Tibial nerve (tissue), 4 donors: Measurements from ENCODE around the gene RASA3. TPM values are rescaled to one million over a fixed set of nuclear protein-coding genes. Genes with fewer than 3 reads are reported as not detected.

Experiments used
- DNase-seq, 2 donors: peaks; one replicate each; pipeline ENCODE4 v3.0.0-alpha.2; 2019; ENCODE audit warnings: low spot score in 2 of 2
- H3K27ac ChIP-seq, 4 donors: fragments of 200-600 bp; sonication (generic) in 3 of 4; one replicate each; pipeline ENCODE4 v1.5.1; 2017 to 2019; ENCODE audit warnings: mild to moderate bottlenecking in 1 of 4
- H3K27me3 ChIP-seq, 2 donors: fragments of 200-600 bp; sonication (generic) in 1 of 2; one replicate each; pipeline versions ENCODE4 v1.5.1 to v1.6.0; 2017 to 2019
- H3K36me3 ChIP-seq, 3 donors: fragments of 200-600 bp; sonication (generic); one replicate each; pipeline ENCODE4 v1.5.1; 2018 to 2019
- H3K4me1 ChIP-seq, 4 donors: fragments of 200-600 bp; sonication (generic) in 3 of 4; one replicate each; pipeline ENCODE4 v1.5.1; 2017 to 2019
- H3K4me3 ChIP-seq, 4 donors: fragments of 200-600 bp; sonication (generic) in 3 of 4; one replicate each; pipeline ENCODE4 v1.5.1; 2017 to 2019; ENCODE audit warnings: mild to moderate bottlenecking in 1 of 4, moderate library complexity in 1 of 4
- H3K9me3 ChIP-seq, 4 donors: fragments of 200-600 bp; sonication (generic) in 3 of 4; one replicate each; pipeline ENCODE4 v1.5.1; 2017 to 2019
- EP300 ChIP-seq, 2 donors: sonication (generic); formaldehyde crosslinking; IDR thresholded peaks; one replicate each; pipeline ENCODE4 v1.6.1; 2017; ENCODE audit warnings: antibody characterized with exemption in 2 of 2, mild to moderate bottlenecking in 1 of 2
- POLR2A ChIP-seq, 2 donors: fragments of 450-650 bp; IDR thresholded peaks; one replicate each; pipeline ENCODE4 v1.6.1; 2017; ENCODE audit warnings: antibody characterized with exemption in 2 of 2, mild to moderate bottlenecking in 2 of 2, moderate library complexity in 2 of 2
- WGBS, 2 donors: methylation state at CpG; one replicate each; pipeline ENCODE4 v1.1.5; 2018; 5-methylcytosine and 5-hydroxymethylcytosine counted together
- total RNA-seq, 4 donors: library from RNA; depleted of rRNA; stranded (reverse); fragments of >200 nt; gene quantifications; one replicate each; pipeline ENCODE4 v1.1.0, GENCODE V29; 2016
- TF ChIP-seq, protein P1 (sequence below), 5 experiments: fragments of 200-600 bp in 3 of 5; fragments of 450-650 bp in 2 of 5; sonication (generic) in 3 of 5; IDR thresholded peaks; one replicate each; pipeline ENCODE4 v1.5.1; 2016 to 2019; ENCODE audit warnings: antibody characterized with exemption in 5 of 5, mild to moderate bottlenecking in 3 of 5, moderate library complexity in 2 of 5

Gene RASA3
- total RNA-seq, 4 donors from 2014 or later = 36.2 to 63.3 (median 46.3) TPM

GRCh38 chr13:114142137-114142550 is 9.7 kb upstream of the RASA3 start:
- DNase-seq = no peak
- no peak overlapping the region for H3K4me3 ChIP-seq
- H3K27ac ChIP-seq = peak overlapping the region in 1 of 4 donors; percentile 45
- H3K4me1 ChIP-seq = peaks cover 0 to 20% (median 4%) of the 10 kb centered on the region in 4 donors
- no peaks in the 10 kb centered on the region for H3K9me3 ChIP-seq
- H3K36me3 ChIP-seq = no peaks in the 10 kb centered on the region
- no peak for TF ChIP-seq POLR2A (IDR thresholded peaks at IDR 0.05)
- TF ChIP-seq, protein P1, sequence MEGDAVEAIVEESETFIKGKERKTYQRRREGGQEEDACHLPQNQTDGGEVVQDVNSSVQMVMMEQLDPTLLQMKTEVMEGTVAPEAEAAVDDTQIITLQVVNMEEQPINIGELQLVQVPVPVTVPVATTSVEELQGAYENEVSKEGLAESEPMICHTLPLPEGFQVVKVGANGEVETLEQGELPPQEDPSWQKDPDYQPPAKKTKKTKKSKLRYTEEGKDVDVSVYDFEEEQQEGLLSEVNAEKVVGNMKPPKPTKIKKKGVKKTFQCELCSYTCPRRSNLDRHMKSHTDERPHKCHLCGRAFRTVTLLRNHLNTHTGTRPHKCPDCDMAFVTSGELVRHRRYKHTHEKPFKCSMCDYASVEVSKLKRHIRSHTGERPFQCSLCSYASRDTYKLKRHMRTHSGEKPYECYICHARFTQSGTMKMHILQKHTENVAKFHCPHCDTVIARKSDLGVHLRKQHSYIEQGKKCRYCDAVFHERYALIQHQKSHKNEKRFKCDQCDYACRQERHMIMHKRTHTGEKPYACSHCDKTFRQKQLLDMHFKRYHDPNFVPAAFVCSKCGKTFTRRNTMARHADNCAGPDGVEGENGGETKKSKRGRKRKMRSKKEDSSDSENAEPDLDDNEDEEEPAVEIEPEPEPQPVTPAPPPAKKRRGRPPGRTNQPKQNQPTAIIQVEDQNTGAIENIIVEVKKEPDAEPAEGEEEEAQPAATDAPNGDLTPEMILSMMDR (IDR thresholded peaks at IDR 0.05) = no peak
- no peak for TF ChIP-seq EP300 (IDR thresholded peaks at IDR 0.05)
- no peaks in the 10 kb centered on the region for H3K27me3 ChIP-seq
- WGBS, 2 donors = 90 to 97% methylated on average over 6 of the region's 6 CpGs

GRCh38 chr13:114141261-114141996 is 9.0 kb upstream of the RASA3 start:
- Histone ChIP-seq H3K4me1 (peaks cover 0 to 20% (median 4%) of the 10 kb centered on the region in 4 donors), H3K9me3 (no peaks in the 10 kb centered on the region), H3K4me3 (no peak overlapping the region), H3K27me3 (no peaks in the 10 kb centered on the region), H3K27ac (no peak overlapping the region), H3K36me3 (no peaks in the 10 kb centered on the region)
- no peak for TF ChIP-seq EP300 (IDR thresholded peaks at IDR 0.05)
- WGBS, 2 donors = 80 to 83% methylated on average over 15 of the region's 15 CpGs
- DNase-seq = no peak

- Histone ChIP-seq H3K9me3 (no peaks in the 10 kb centered on the region), H3K4me3 (no peak overlapping the region), H3K27me3 (no peaks in the 10 kb centered on the region), H3K4me1 (peaks cover 0 to 20% (median 4%) of the 10 kb centered on the region in 4 donors), H3K27ac (peak overlapping the region in 1 of 4 donors; percentile 10), H3K36me3 (no peaks in the 10 kb centered on the region)
- TF ChIP-seq, protein P1 (IDR thresholded peaks at IDR 0.05) = no peak
- TF ChIP-seq EP300 (IDR thresholded peaks at IDR 0.05) = no peak
- no peak for TF ChIP-seq POLR2A (IDR thresholded peaks at IDR 0.05)
- DNase-seq = no peak
- WGBS, 2 donors = 56 to 58% methylated on average over 10 of the region's 10 CpGs
These were observed 8.5 kb upstream of the RASA3 start for GRCh38 chr13:114140906-114141250.

GRCh38 chr13:114140131-114140905 is 7.9 kb upstream of the RASA3 start:
- no peaks in the 10 kb centered on the region for H3K27me3 ChIP-seq
- no peak for TF ChIP-seq EP300 (IDR thresholded peaks at IDR 0.05)
- TF ChIP-seq, protein P1 (IDR thresholded peaks at IDR 0.05) = no peak
- no peak for TF ChIP-seq POLR2A (IDR thresholded peaks at IDR 0.05)
- no peak overlapping the region for H3K4me3 ChIP-seq
- no peaks in the 10 kb centered on the region for H3K9me3 ChIP-seq
- no peaks in the 10 kb centered on the region for H3K36me3 ChIP-seq
- WGBS, 2 donors = 72 to 74% methylated on average over 25 of the region's 25 CpGs
- H3K4me1 ChIP-seq = peaks cover 0 to 20% (median 4%) of the 10 kb centered on the region in 4 donors
- H3K27ac ChIP-seq = peak overlapping the region in 1 of 4 donors; percentile 10
- no peak for DNase-seq

DNA sequence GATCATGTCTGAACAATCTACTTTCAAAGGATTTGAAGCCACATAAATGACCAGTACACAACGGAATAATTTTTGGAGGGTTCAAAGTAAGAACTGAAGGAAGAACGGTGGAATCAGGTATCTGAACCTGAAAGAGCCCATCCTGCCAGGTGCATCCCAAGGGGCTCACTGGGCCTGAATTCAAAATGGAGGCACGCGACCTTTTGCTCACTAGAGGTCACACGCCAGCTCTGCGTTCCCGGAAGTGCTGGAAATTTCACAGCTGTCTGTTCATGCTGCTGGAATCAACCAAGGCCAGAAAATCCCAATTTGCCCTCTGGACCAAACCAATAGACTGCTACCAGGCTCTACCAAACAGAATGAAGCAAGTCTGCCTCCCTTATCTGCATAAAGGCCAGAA is 4.2 kb upstream of the RASA3 start:
- 76 to 86% methylated on average over 7 of the region's 7 CpGs for WGBS, 2 donors
- H3K27ac ChIP-seq = no peak overlapping the region
- no peak overlapping the region for H3K4me3 ChIP-seq
- H3K27me3 ChIP-seq = no peaks in the 10 kb centered on the region
- DNase-seq = no peak
- no peaks in the 10 kb centered on the region for H3K4me1 ChIP-seq
- no peaks in the 10 kb centered on the region for H3K36me3 ChIP-seq
- TF ChIP-seq POLR2A (IDR thresholded peaks at IDR 0.05) = no peak
- no peaks in the 10 kb centered on the region for H3K9me3 ChIP-seq

- TF ChIP-seq POLR2A (IDR thresholded peaks at IDR 0.05) (no peak), EP300 (IDR thresholded peaks at IDR 0.05) (no peak)
- TF ChIP-seq, protein P1 (IDR thresholded peaks at IDR 0.05) = no peak
- Histone ChIP-seq H3K4me1 (peaks cover 0 to 7% (median under 1%) of the 10 kb centered on the region in 4 donors), H3K27me3 (no peaks in the 10 kb centered on the region), H3K36me3 (no peaks in the 10 kb centered on the region), H3K4me3 (no peak overlapping the region), H3K9me3 (no peaks in the 10 kb centered on the region), H3K27ac (no peak overlapping the region)
- DNase-seq = no peak
- WGBS, 2 donors = 88 to 93% methylated on average over 14 to 15 of the region's 15 CpGs
These were observed 3.3 kb upstream of the RASA3 start for GRCh38 chr13:114135731-114136171.
